ENCODE data around the gene GRID1.
"Not testable (repeated sequence)": the region's sequence is repeated elsewhere in the genome, so short reads cannot be mapped to it uniquely, and the experiment has no call there.

DNA sequence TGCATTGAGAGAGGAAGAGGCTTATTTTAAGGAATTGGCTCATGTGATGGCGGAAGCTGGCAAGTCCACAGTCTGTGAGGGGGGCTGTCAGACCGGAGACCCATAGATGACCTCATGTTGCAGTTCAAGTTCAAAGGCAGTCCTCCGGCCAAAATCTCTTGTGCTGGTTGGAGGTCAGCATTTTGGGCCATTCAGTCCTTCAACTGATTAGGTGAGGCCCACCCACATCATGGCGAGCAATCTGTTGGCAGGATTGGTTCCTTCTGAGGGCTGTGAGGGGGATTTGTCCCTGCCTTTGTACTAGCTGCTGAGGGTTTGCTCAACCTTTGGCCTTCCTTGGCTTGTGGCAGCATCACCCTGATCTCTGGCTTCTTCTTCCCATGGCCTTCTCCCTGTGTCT, 290.1 kb downstream of the GRID1 start:
- not testable (repeated sequence) for TF ChIP-seq EZH2 (IDR thresholded peaks at IDR 0.05; ENCODE audit: insufficient read depth, low read length)
- TF ChIP-seq, protein P1, sequence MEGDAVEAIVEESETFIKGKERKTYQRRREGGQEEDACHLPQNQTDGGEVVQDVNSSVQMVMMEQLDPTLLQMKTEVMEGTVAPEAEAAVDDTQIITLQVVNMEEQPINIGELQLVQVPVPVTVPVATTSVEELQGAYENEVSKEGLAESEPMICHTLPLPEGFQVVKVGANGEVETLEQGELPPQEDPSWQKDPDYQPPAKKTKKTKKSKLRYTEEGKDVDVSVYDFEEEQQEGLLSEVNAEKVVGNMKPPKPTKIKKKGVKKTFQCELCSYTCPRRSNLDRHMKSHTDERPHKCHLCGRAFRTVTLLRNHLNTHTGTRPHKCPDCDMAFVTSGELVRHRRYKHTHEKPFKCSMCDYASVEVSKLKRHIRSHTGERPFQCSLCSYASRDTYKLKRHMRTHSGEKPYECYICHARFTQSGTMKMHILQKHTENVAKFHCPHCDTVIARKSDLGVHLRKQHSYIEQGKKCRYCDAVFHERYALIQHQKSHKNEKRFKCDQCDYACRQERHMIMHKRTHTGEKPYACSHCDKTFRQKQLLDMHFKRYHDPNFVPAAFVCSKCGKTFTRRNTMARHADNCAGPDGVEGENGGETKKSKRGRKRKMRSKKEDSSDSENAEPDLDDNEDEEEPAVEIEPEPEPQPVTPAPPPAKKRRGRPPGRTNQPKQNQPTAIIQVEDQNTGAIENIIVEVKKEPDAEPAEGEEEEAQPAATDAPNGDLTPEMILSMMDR (IDR thresholded peaks at IDR 0.05; ENCODE audit: insufficient read depth, low read depth, low read length) = not testable (repeated sequence)
